ENCODE measurements around the gene MET. TPM values are rescaled to one million over a fixed set of nuclear protein-coding genes. Genes with fewer than 3 reads are reported as not detected.

MET gene
- total and polyA plus RNA-seq, 10 of the 15 experiments (the other 5 are each of a cell fraction or from before 2014, with no cell fraction given): 0.01 to 0.21 TPM; not detected in 8

- H3K27me3 ChIP-seq (replicated peaks in 1 of 2; ENCODE audit: control insufficient read depth in 2 of 2, insufficient read depth in 2 of 2, low read length in 1 of 2): no peaks in the 10 kb centered on the region
- peak; percentile 26 to 56 (median 46); a peak in 4 of 6 replicates for TF ChIP-seq CTCF (IDR thresholded peaks at IDR 0.05 in 2 of 3, conservative IDR thresholded peaks at IDR 0.05 in 1 of 3; ENCODE audit: control insufficient read depth in 2 of 3, extremely low read depth in 1 of 3, insufficient read depth in 1 of 3, low read depth in 3 of 3, low read length in 3 of 3)
- no peak for TF ChIP-seq SRF (IDR thresholded peaks at IDR 0.05; ENCODE audit: low read depth in 2 of 2, low read length in 2 of 2)
- TF ChIP-seq FOS (IDR thresholded peaks at IDR 0.05; ENCODE audit: borderline replicate concordance, extremely low read depth, insufficient read length): peak; percentile 9
- TF ChIP-seq PKNOX1 (IDR thresholded peaks at IDR 0.05): peak; percentile 42
- peak; percentile 68; the same call in 1 of the 2 replicates for TF ChIP-seq USF2 (IDR thresholded peaks at IDR 0.05; ENCODE audit: borderline replicate concordance, low read depth, low read length)
- TF ChIP-seq RAD51 (IDR thresholded peaks at IDR 0.05): peak; percentile 96
- TF ChIP-seq MTA2 (IDR thresholded peaks at IDR 0.05; ENCODE audit: low read depth): no peak
- peak; percentile 52 for TF ChIP-seq USF1 (IDR thresholded peaks at IDR 0.05; ENCODE audit: borderline replicate concordance, extremely low read length, insufficient read depth, low read depth, low read length)
- peak; percentile 81 for TF ChIP-seq ATF3 (IDR thresholded peaks at IDR 0.05; ENCODE audit: borderline replicate concordance, extremely low read depth, low read depth, low read length)
- TF ChIP-seq RAD21 (IDR thresholded peaks at IDR 0.05; ENCODE audit: insufficient read depth, low read depth, low read length): peak; percentile 42
- no peak overlapping the region for H3K27ac ChIP-seq (ENCODE audit: control insufficient read depth, insufficient read depth)
- intact Hi-C loops (cut with micrococcal nuclease; ENCODE audit: unreplicated experiment) (no loop called here), in situ Hi-C loops (cut with MboI) (no loop called here)
- no TSS peak for BruUV-seq (replicated peaks)
- H3K9ac ChIP-seq (ENCODE audit: control insufficient read depth, insufficient read depth, low read length): no peak overlapping the region
- ATAC-seq (peak; percentile 81), FAIRE-seq (peak; percentile 66), DNase-seq (ENCODE audit: low read depth, low spot score) (no peak)
- no peaks in the 10 kb centered on the region for H3K79me2 ChIP-seq (ENCODE audit: control insufficient read depth, insufficient read depth, low read length)
- H3K36me3 ChIP-seq (ENCODE audit: control insufficient read depth in 2 of 2, insufficient read depth in 2 of 2, low read length in 1 of 2): no peaks in the 10 kb centered on the region
- no peak overlapping the region for H3K4me3 ChIP-seq
- ChIA-PET POLR2A (no interaction called here), SMC1A (ENCODE audit: uncharacterized antibody, unreplicated experiment) (interaction anchor here (0.9 to 2.1 kb wide), 2 partner anchors 207 to 211 kb away, joined by 3 to 7 read pairs; no protein-coding TSS in a partner anchor), CTCF (interaction anchor here (0.9 to 10.0 kb wide), 2 partner anchors 10 to 210 kb away, joined by 3 to 118 read pairs; no protein-coding TSS in a partner anchor), RAD21 (ENCODE audit: unreplicated experiment) (no interaction called here)
- no peak overlapping the region for H2AFZ ChIP-seq (ENCODE audit: control insufficient read depth, low read depth, low read length)
- H4K20me1 ChIP-seq (ENCODE audit: control insufficient read depth, insufficient read depth): no peaks in the 10 kb centered on the region
- no peaks in the 10 kb centered on the region for H3K9me3 ChIP-seq (replicated peaks; ENCODE audit: control insufficient read depth, insufficient read depth, low read length)
- H3K4me1 ChIP-seq (ENCODE audit: control insufficient read depth, insufficient read depth, low read length): no peaks in the 10 kb centered on the region
- H3K4me2 ChIP-seq (ENCODE audit: control insufficient read depth, insufficient read depth): no peak overlapping the region
- WGBS (ENCODE audit: insufficient coverage, insufficient replicate concordance, low lambda C conversion rate, missing lambda C conversion rate): 31% methylated on average over 5 of the region's 5 CpGs
Measured at GRCh38 chr7:116802746-116803152, 130.8 kb downstream of the MET start.
